K562 (cell line): ENCODE data around the gene LTBP2. TPM values are rescaled to one million over a fixed set of nuclear protein-coding genes. Genes with fewer than 3 reads are reported as not detected.
A peak's percentile ranks its signal among the peaks of the same experiment; 100 is the strongest.

ENCODE experiments used
- ATAC-seq: fragments of 200-7000 bp; cut with Tn5 transposase; 3 replicates; pipeline ENCODE4 v1.9.1; 2020; ENCODE audit warnings: moderate library complexity
- BruUV-seq: library from RNA; stranded (reverse); fragments of 400-500 nt; replicated peaks from 2 replicates; lab custom pipeline; 2021; lab: Mats Ljungman, UMichigan
- CTCF ChIA-PET: fragments of 300-600 bp; formaldehyde crosslinking; extraction: SDS; loops from one replicate; lab custom pipeline; 2021; ENCODE audit warnings: low intra/inter-chr PET ratio; lab: Yijun Ruan, JAX
- POLR2A ChIA-PET: fragments of 300-600, 350-650 bp; sonication (Branson Sonifier 250); formaldehyde crosslinking; extraction: SDS; loops from one replicate; lab custom pipeline; 2021; ENCODE audit warnings: antibody characterized with exemption, inconsistent platforms; lab: Yijun Ruan, JAX
- DNase-seq, 4 experiments: peaks; one replicate each; pipeline versions ENCODE4 v3.0.0 to v3.0.0-alpha.2; 2011 to 2018; ENCODE audit warnings: low spot score in 3 of 4, mixed read lengths in 3 of 4; ENCODE audit errors: extremely low read depth in 1 of 4
- FAIRE-seq: peaks from 2 replicates; lab custom pipeline; 2011; peaks lifted over from hg19 to GRCh38; lab: Jason Lieb, UNC
- H2AFZ ChIP-seq: 2 replicates; pipeline ENCODE4 v1.6.0; 2011; ENCODE audit warnings: low read depth, low read length, control low read depth, inconsistent platforms
- H3K27ac ChIP-seq: fragments of 200-600 bp; 3 replicates; pipeline ENCODE4 v1.8.0; 2011; ENCODE audit warnings: low read depth, mild to moderate bottlenecking, control low read depth, inconsistent platforms, low read length, moderate library complexity, mixed read lengths; ENCODE audit errors: extremely low read depth
- H3K27me3 ChIP-seq, 2 experiments: fragments of 300-600 bp in 1 of 2; 2 replicates in 1 of 2; 3 replicates in 1 of 2; pipeline versions ENCODE4 v1.6.0 to v1.8.0; 2011; ENCODE audit warnings: inconsistent platforms in 2 of 2, low read length in 2 of 2, mild to moderate bottlenecking in 1 of 2, mixed read lengths in 1 of 2, moderate library complexity in 1 of 2; ENCODE audit not compliant: control insufficient read depth in 2 of 2, insufficient read depth in 2 of 2
- H3K36me3 ChIP-seq: fragments of 300-600 bp; 3 replicates; pipeline ENCODE4 v1.8.0; 2011; ENCODE audit warnings: mild to moderate bottlenecking, low read length, inconsistent platforms; ENCODE audit not compliant: control insufficient read depth, insufficient read depth
- H3K4me1 ChIP-seq, 2 experiments: fragments of 200-600 bp in 1 of 2; replicated peaks in 1 of 2; 2 replicates in 1 of 2; 3 replicates in 1 of 2; pipeline versions ENCODE4 v1.5.1 to v1.8.0; 2011; ENCODE audit warnings: inconsistent platforms in 2 of 2, low read length in 2 of 2, mild to moderate bottlenecking in 1 of 2, mixed read lengths in 1 of 2, moderate library complexity in 1 of 2; ENCODE audit not compliant: control insufficient read depth in 2 of 2, insufficient read depth in 2 of 2
- H3K4me2 ChIP-seq: 2 replicates; pipeline ENCODE4 v1.6.1; 2011; ENCODE audit warnings: low read length, control low read depth, inconsistent platforms, mixed read lengths; ENCODE audit not compliant: insufficient read depth
- H3K4me3 ChIP-seq: fragments of 200-600 bp; sonication (generic), shearing (Covaris generic); 2 replicates; pipeline ENCODE4 v1.5.1; 2016; ENCODE audit warnings: control low read depth, inconsistent platforms
- H3K79me2 ChIP-seq: fragments of 200-600 bp; 3 replicates; pipeline ENCODE4 v1.8.0; 2011; ENCODE audit warnings: low read length, inconsistent platforms; ENCODE audit not compliant: control insufficient read depth, insufficient read depth
- H3K9ac ChIP-seq, 2 experiments: 2 replicates each; pipeline versions ENCODE4 v1.6.0 to v1.6.1; 2011; ENCODE audit warnings: low read depth in 2 of 2, low read length in 2 of 2, control low read depth in 1 of 2, inconsistent platforms in 1 of 2, mild to moderate bottlenecking in 1 of 2, mixed read lengths in 1 of 2; ENCODE audit not compliant: insufficient read depth in 1 of 2
- H3K9me1 ChIP-seq: one replicate; pipeline ENCODE4 v1.6.0; 2011; ENCODE audit warnings: inconsistent platforms, mild to moderate bottlenecking, low read length, moderate library complexity; ENCODE audit not compliant: control insufficient read depth, insufficient read depth
- H3K9me3 ChIP-seq: replicated peaks from 2 replicates; pipeline ENCODE4 v1.5.1; 2011; ENCODE audit warnings: low read depth, low read length, inconsistent platforms; ENCODE audit not compliant: control insufficient read depth, insufficient read depth
- H4K20me1 ChIP-seq: replicated peaks from 2 replicates; pipeline ENCODE4 v1.6.1; 2011; ENCODE audit warnings: low read length, inconsistent platforms, mixed read lengths; ENCODE audit not compliant: control insufficient read depth, insufficient read depth
- CBFA2T3 ChIP-seq: fragments of 450-650 bp; IDR thresholded peaks from 2 replicates; pipeline ENCODE4 v1.6.1; 2017
- ETV6 ChIP-seq, 3 experiments: fragments of 150-350 bp in 1 of 3; sonication (generic) in 1 of 3; formaldehyde crosslinking in 1 of 3; IDR thresholded peaks; 2 replicates each; pipeline versions ENCODE4 v1.6.1 to v1.8.0; 2014 to 2022; ENCODE audit warnings: borderline replicate concordance in 2 of 3, low read depth in 2 of 3, antibody characterized with exemption in 1 of 3, low read length in 1 of 3, mild to moderate bottlenecking in 1 of 3, missing genetic modification reagents in 1 of 3
- FIP1L1 ChIP-seq: fragments of 200-400 bp; formaldehyde crosslinking; IDR thresholded peaks from 2 replicates; pipeline ENCODE4 v1.6.1; 2018; ENCODE audit warnings: mild to moderate bottlenecking, low read depth, low read length; ENCODE audit not compliant: poor library complexity, severe bottlenecking
- JUND ChIP-seq, 2 experiments: IDR thresholded peaks; 2 replicates in 1 of 2; 3 replicates in 1 of 2; pipeline ENCODE4 v1.6.1; 2011; ENCODE audit warnings: borderline replicate concordance in 2 of 2, low read depth in 2 of 2, low read length in 2 of 2, improper control_type of control experiment in 1 of 2, missing biosample characterization in 1 of 2, missing genetic modification characterization in 1 of 2, missing genetic modification reagents in 1 of 2
- KLF1 ChIP-seq: fragments of 450-650 bp; IDR thresholded peaks from 2 replicates; pipeline ENCODE4 v1.6.1; 2016; ENCODE audit warnings: missing genetic modification characterization, missing compliant biosample characterization
- NUFIP1 ChIP-seq: fragments of 450-650 bp; IDR thresholded peaks from 2 replicates; pipeline ENCODE4 v1.6.1; 2018; ENCODE audit not compliant: partially characterized antibody
- SMARCA4 ChIP-seq: fragments of 450-650 bp; IDR thresholded peaks from 2 replicates; pipeline ENCODE4 v1.6.1; 2016
- SMARCE1 ChIP-seq: fragments of 450-650 bp; IDR thresholded peaks from 2 replicates; pipeline ENCODE4 v1.7.1; 2016; ENCODE audit warnings: mild to moderate bottlenecking
- SPI1 ChIP-seq: IDR thresholded peaks from 2 replicates; pipeline ENCODE4 v1.6.1; 2011; ENCODE audit warnings: low read depth, low read length, control low read depth, borderline replicate concordance
- TAF7 ChIP-seq: fragments of 450-650 bp; IDR thresholded peaks from 2 replicates; pipeline ENCODE4 v1.6.1; 2016; ENCODE audit warnings: missing genetic modification characterization, missing compliant biosample characterization
- UBTF ChIP-seq, 2 experiments: IDR thresholded peaks; 2 replicates each; pipeline ENCODE4 v1.6.1; 2012; ENCODE audit warnings: improper control_type of control experiment in 2 of 2, low read depth in 2 of 2, low read length in 2 of 2, borderline replicate concordance in 1 of 2
- WGBS: fragments of 100-300 bp; shearing (Covaris generic); methylation state at CpG from one replicate; pipeline ENCODE4 v1.1.6; 2016; ENCODE audit warnings: low coverage, mixed read lengths; ENCODE audit not compliant: insufficient coverage; ENCODE audit errors: missing lambda C conversion rate; 5-methylcytosine and 5-hydroxymethylcytosine counted together
- in situ Hi-C: fragments of 300-500 bp; cut with MboI; formaldehyde crosslinking; loops from 4 replicates; pipeline ENCODE4 v1.15.0; 2018; ENCODE audit warnings: inconsistent platforms, mixed read lengths
- intact Hi-C: fragments of 100-400 bp; cut with micrococcal nuclease; formaldehyde crosslinking; loops from 2 replicates; pipeline ENCODE4 v1.14.2; 2022
- polyA plus RNA-seq, 8 experiments: library from polyadenylated mRNA; depleted of rRNA in 4 of 8; stranded (reverse) in 5 of 8; unstranded in 3 of 8; fragments of >200 nt; fragmentation: Nextera tagmentation in 2 of 8; fragmentation: Illumina TruSeq in 1 of 8; extraction: Ambion mirVana in 2 of 8; extraction: Trizol in 1 of 8; gene quantifications; 2 replicates each; pipeline versions ENCODE4 v1.2.1 to v1.2.3, GENCODE V29; 2011 to 2014; ENCODE audit warnings: inconsistent platforms in 1 of 8, missing spikeins in 1 of 8
- total RNA-seq, 7 experiments: library from RNA; depleted of rRNA in 6 of 7; stranded (reverse); fragments of >200 nt in 6 of 7; fragmentation: Illumina TruSeq in 2 of 7; extraction: Trizol in 2 of 7; gene quantifications; 2 replicates each; pipeline versions ENCODE4 v1.2.1 to v1.2.3, GENCODE V29; 2011 to 2021; ENCODE audit warnings: low replicate concordance in 1 of 7
- TF ChIP-seq, protein P1 (sequence below): fragments of 250-450 bp; sonication (Bioruptor Pico); IDR thresholded peaks from 2 replicates; pipeline ENCODE4 v1.4.0; 2020
- TF ChIP-seq, protein P2 (sequence below), 2 experiments: fragments of 450-650 bp in 1 of 2; sonication (generic) in 1 of 2; formaldehyde crosslinking in 1 of 2; IDR thresholded peaks in 1 of 2; conservative IDR thresholded peaks in 1 of 2; 2 replicates each; pipeline versions ENCODE4 v1.6.1 to v1.8.1; 2016 to 2023; ENCODE audit warnings: mild to moderate bottlenecking in 2 of 2, moderate library complexity in 2 of 2, inconsistent platforms in 1 of 2, missing genetic modification reagents in 1 of 2

Gene LTBP2
- total and polyA plus RNA-seq, 9 of the 15 experiments (the other 6 are each of a cell fraction or from before 2014, with no cell fraction given), result under 0.01 to 0.18 (median 0.03) TPM; not detected in 3

DNA sequence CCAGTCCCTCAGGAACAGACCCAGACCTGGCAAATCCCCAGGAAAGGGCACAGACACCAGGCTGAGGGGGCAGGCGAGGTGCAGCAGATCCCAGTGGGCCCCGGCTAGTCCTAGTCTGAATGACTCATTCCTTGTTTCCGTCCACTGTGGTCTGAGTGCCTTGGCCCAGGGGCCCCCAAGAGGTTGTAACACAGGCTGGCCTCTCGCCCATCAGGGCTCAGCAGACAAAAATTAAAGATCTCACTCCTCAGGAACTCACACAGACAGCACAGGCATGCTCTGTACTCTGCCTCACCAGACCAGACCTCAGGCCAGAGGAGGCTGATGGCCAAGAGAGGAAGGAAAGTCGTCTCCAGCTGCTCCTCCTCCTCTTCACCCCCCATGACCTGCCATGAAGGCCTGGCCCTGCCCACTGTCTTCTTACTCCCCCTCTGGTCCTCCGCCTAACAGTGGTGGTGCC is 7.7 kb upstream of the LTBP2 start (continued):
- TF ChIP-seq UBTF (IDR thresholded peaks at IDR 0.05; ENCODE audit: borderline replicate concordance in 1 of 2, low read depth in 2 of 2, low read length in 2 of 2) (no peak), CBFA2T3 (peak; percentile 39; the same call in 1 of the 2 replicates), TAF7 (tag) (no peak), SMARCA4 (peak; percentile 18; the same call in 1 of the 2 replicates), KLF1 (no peak), SMARCE1 (0 out of 2 replicates have a peak, but pooled peaks have one; percentile 16)

DNA sequence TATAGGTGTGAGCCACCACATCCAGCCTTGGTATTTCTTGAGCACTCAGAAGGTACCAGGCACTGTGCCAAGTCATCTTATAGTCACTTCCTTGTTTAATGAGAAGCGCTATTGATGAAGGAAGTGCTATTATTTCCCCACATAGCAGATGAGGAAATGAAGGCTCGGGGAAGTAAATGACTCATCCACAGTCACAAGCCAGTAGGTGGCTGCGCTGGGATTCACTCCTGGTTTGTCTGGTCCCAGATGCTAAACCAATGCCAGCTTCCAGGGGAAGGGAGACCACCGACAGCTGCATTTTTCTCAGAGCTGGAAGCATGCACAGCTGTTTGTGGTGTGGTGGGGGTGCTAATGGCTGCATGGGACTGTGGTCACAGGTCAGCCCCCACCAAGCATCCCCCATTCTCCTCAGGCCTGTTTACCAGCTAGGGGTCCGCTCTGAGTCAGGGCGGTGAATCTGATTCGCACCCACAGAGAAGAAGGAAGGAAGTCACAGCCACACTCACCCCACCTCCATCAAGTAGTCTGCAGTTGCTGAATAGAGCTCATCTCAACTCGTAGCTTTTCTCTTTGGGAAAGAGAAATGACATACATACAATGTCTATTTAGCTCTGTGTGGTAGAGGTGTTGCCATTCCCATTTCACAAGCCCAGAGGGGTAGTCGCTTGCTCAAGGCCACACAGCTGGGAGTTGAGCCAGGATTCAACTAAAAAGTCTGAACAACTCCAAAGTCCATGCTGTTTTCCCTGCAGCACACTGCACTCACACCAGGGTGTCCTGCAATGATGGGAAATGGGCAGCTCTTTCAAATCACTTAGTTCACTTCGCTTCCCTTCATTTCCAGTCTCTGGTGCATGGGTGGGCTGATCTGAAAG is 6.3 kb upstream of the LTBP2 start:
- Histone ChIP-seq H3K36me3 (no peaks in the 10 kb centered on the region), H3K4me3 (no peak overlapping the region), H3K79me2 (no peaks in the 10 kb centered on the region), H3K9me1 (no peaks in the 10 kb centered on the region), H4K20me1 (no peaks in the 10 kb centered on the region), H2AFZ (no peak overlapping the region), H3K4me1 (peaks cover 26 to 35% of the 10 kb centered on the region in 2 experiments), H3K27me3 (no peaks in the 10 kb centered on the region), H3K4me2 (no peak overlapping the region), H3K9me3 (no peaks in the 10 kb centered on the region), H3K27ac (no peak overlapping the region), H3K9ac (no peak overlapping the region)
- ChIA-PET POLR2A (interaction anchor here (1.0 to 1.5 kb wide), 2 partner anchors 13 to 19 kb away, joined by 4 to 5 read pairs; no protein-coding TSS in a partner anchor), CTCF (no interaction called here)
- intact Hi-C loops (no loop called here), in situ Hi-C loops (no loop called here)
- FAIRE-seq (peak; percentile 55), ATAC-seq (no peak), DNase-seq (no peak)
- WGBS, result 70% methylated on average over 5 of the region's 10 CpGs
- no TSS peak for BruUV-seq
- TF ChIP-seq, protein P1, sequence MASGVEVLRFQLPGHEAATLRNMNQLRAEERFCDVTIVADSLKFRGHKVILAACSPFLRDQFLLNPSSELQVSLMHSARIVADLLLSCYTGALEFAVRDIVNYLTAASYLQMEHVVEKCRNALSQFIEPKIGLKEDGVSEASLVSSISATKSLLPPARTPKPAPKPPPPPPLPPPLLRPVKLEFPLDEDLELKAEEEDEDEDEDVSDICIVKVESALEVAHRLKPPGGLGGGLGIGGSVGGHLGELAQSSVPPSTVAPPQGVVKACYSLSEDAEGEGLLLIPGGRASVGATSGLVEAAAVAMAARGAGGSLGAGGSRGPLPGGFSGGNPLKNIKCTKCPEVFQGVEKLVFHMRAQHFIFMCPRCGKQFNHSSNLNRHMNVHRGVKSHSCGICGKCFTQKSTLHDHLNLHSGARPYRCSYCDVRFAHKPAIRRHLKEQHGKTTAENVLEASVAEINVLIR (CRISPR knock-in tag), result no peak
- TF ChIP-seq, protein P2, sequence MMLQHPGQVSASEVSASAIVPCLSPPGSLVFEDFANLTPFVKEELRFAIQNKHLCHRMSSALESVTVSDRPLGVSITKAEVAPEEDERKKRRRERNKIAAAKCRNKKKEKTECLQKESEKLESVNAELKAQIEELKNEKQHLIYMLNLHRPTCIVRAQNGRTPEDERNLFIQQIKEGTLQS (IDR thresholded peaks at IDR 0.05), result peak; percentile 66
- TF ChIP-seq, protein P2 (CRISPR knock-in tag; conservative IDR thresholded peaks at IDR 0.05), result no peak
- TF ChIP-seq ETV6 (IDR thresholded peaks at IDR 0.05; ENCODE audit: borderline replicate concordance in 1 of 2, low read depth in 2 of 2, low read length in 1 of 2) (peak in 1 of 2 experiments; percentile 72; a peak in 1 of 4 replicates), ETV6 (CRISPR knock-in tag; IDR thresholded peaks at IDR 0.05; ENCODE audit: borderline replicate concordance) (no peak), NUFIP1 (no peak), SPI1 (peak; percentile 24; the same call in 1 of the 2 replicates), FIP1L1 (no peak), JUND (IDR thresholded peaks at IDR 0.05; ENCODE audit: borderline replicate concordance, low read depth, low read length) (peak; percentile 47; the same call in 1 of the 2 replicates), JUND (tag; IDR thresholded peaks at IDR 0.05; ENCODE audit: borderline replicate concordance, low read depth, low read length) (no peak)
